Stimulated activated memory B cell treated with anti-CD40 and anti-IgM and Interleukin-4, amounts not matched to agents 10 μg/mL and 1 μg/mL and 100 μg/mL, for 72 hours (primary cell): ENCODE data around the gene RNF168.
"Not testable (repeated sequence)": the region's sequence is repeated elsewhere in the genome, so short reads cannot be mapped to it uniquely, and the experiment has no call there.

Source experiments
- ATAC-seq: fragments of 150-1000 bp; cut with Tn5 transposase; 2 replicates; pipeline ENCODE4 v1.10.0; 2021
- H3K27ac Mint-ChIP-seq: one replicate; pipeline ENCODE4 v1.8.0; 2022; ENCODE audit warnings: mild to moderate bottlenecking, mixed read lengths
- H3K27me3 Mint-ChIP-seq: one replicate; pipeline ENCODE4 v1.8.0; 2022; ENCODE audit warnings: mixed read lengths
- H3K36me3 Mint-ChIP-seq: one replicate; pipeline ENCODE4 v1.8.0; 2022; ENCODE audit warnings: mixed read lengths
- H3K4me1 Mint-ChIP-seq: one replicate; pipeline ENCODE4 v1.8.0; 2022; ENCODE audit warnings: mixed read lengths
- H3K4me3 Mint-ChIP-seq: one replicate; pipeline ENCODE4 v1.8.0; 2022; ENCODE audit warnings: mild to moderate bottlenecking, moderate library complexity, mixed read lengths
- H3K9me3 Mint-ChIP-seq: one replicate; pipeline ENCODE4 v1.8.0; 2022; ENCODE audit warnings: mixed read lengths

The RNF168 gene, protein sequence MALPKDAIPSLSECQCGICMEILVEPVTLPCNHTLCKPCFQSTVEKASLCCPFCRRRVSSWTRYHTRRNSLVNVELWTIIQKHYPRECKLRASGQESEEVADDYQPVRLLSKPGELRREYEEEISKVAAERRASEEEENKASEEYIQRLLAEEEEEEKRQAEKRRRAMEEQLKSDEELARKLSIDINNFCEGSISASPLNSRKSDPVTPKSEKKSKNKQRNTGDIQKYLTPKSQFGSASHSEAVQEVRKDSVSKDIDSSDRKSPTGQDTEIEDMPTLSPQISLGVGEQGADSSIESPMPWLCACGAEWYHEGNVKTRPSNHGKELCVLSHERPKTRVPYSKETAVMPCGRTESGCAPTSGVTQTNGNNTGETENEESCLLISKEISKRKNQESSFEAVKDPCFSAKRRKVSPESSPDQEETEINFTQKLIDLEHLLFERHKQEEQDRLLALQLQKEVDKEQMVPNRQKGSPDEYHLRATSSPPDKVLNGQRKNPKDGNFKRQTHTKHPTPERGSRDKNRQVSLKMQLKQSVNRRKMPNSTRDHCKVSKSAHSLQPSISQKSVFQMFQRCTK

GRCh38 chr3:196503196-196504076, at the start of gene RNF168:
Gene RNF168 (minus strand): TSS chr3:196503768. CDS start chr3:196503173, 595 bp downstream.
- H3K9me3 Mint-ChIP-seq: peaks cover 6% of the 10 kb centered on the region
- H3K27me3 Mint-ChIP-seq: no peaks in the 10 kb centered on the region
- peaks cover 37% of the 10 kb centered on the region for H3K4me1 Mint-ChIP-seq

GRCh38 chr3:196552253-196552652, 48.7 kb upstream of the RNF168 start:
- Mint-ChIP-seq H3K9me3 (peaks cover 8% of the 10 kb centered on the region), H3K27me3 (no peaks in the 10 kb centered on the region), H3K4me3 (no peak overlapping the region), H3K27ac (no peak overlapping the region), H3K36me3 (peaks cover 13% of the 10 kb centered on the region), H3K4me1 (peaks cover 24% of the 10 kb centered on the region)
- no peak for ATAC-seq

More at GRCh38 chr3:196503196-196504076, at the start of gene RNF168:
- H3K4me3 Mint-ChIP-seq: peak within 1 kb of the TSS; percentile 96
- H3K36me3 Mint-ChIP-seq: peaks cover 29% of the 10 kb centered on the region
- H3K27ac Mint-ChIP-seq: peak within 1 kb of the TSS; percentile 96
- ATAC-seq: peak; percentile 94

- H3K27ac Mint-ChIP-seq, H3K4me3 Mint-ChIP-seq, H3K9me3 Mint-ChIP-seq, ATAC-seq, H3K36me3 Mint-ChIP-seq, H3K27me3 Mint-ChIP-seq: not testable (repeated sequence)
- H3K4me1 Mint-ChIP-seq: peaks cover 13% of the 10 kb centered on the region
Measured at GRCh38 chr3:196550172-196550571, 46.6 kb upstream of the RNF168 start.

DNA sequence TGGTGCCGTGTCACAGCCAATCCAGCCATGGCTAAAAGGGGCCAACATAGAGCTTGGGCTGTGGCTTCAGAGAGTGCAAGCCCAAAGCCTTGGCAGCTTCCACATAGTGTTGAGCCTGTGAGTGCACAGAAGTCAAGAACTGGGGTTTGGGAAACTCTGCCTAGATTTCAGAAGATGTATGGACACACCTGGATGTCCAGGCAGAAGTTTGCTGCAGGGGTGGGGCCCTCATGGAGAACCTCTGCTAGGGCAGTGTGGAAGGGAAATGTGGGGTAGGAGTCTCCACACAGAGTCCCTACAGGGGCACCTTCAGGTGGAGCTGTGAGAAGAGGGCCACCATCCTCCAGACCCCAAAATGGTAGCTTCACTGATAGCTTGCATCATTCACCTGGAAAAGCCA, 45.7 kb upstream of the RNF168 start:
- H3K27me3 Mint-ChIP-seq, H3K4me3 Mint-ChIP-seq, H3K4me1 Mint-ChIP-seq, H3K27ac Mint-ChIP-seq, H3K36me3 Mint-ChIP-seq, ATAC-seq, H3K9me3 Mint-ChIP-seq: not testable (repeated sequence)

DNA sequence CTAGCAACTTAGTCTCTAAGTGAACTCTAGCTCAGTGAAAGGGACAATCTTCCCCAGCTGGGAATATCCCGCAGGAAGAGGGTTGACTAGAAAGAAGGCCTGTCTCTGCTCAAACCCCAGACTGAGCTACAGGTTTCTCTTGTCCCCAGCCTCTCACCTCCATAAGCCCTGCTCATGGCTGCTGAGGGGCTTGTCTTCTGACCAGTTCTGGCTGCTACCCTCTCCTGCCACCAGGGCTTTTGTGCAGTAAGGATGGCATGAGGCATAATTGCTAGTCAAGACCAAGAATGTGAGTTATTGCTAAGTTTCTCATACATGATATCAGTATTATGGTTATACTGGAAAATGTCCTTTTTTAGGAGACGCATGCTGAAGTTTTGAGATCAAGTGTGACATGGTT, 43.5 kb upstream of the RNF168 start:
- H3K36me3 Mint-ChIP-seq: peaks cover 4% of the 10 kb centered on the region
- no peak overlapping the region for H3K27ac Mint-ChIP-seq
- H3K27me3 Mint-ChIP-seq: no peaks in the 10 kb centered on the region
- H3K4me3 Mint-ChIP-seq: no peak overlapping the region
- no peaks in the 10 kb centered on the region for H3K4me1 Mint-ChIP-seq
- no peak for ATAC-seq
- H3K9me3 Mint-ChIP-seq: peaks cover 9% of the 10 kb centered on the region

- H3K27me3 Mint-ChIP-seq: no peaks in the 10 kb centered on the region
- H3K4me3 Mint-ChIP-seq: no peak overlapping the region
- peaks cover 4% of the 10 kb centered on the region for H3K36me3 Mint-ChIP-seq
- no peak overlapping the region for H3K27ac Mint-ChIP-seq
- H3K9me3 Mint-ChIP-seq: peaks cover 9% of the 10 kb centered on the region
- no peaks in the 10 kb centered on the region for H3K4me1 Mint-ChIP-seq
- no peak for ATAC-seq
Measured at GRCh38 chr3:196546537-196546936, 43.0 kb upstream of the RNF168 start.

- Mint-ChIP-seq H3K27me3 (no peaks in the 10 kb centered on the region), H3K27ac (no peak overlapping the region), H3K36me3 (peaks cover 4% of the 10 kb centered on the region), H3K9me3 (peaks cover 7% of the 10 kb centered on the region), H3K4me1 (no peaks in the 10 kb centered on the region), H3K4me3 (no peak overlapping the region)
- ATAC-seq: no peak
Measured at GRCh38 chr3:196544491-196544992, 41.0 kb upstream of the RNF168 start.

GRCh38 chr3:196541684-196542445, 38.3 kb upstream of the RNF168 start:
- Mint-ChIP-seq H3K9me3 (no peaks in the 10 kb centered on the region), H3K4me1 (no peaks in the 10 kb centered on the region)

DNA sequence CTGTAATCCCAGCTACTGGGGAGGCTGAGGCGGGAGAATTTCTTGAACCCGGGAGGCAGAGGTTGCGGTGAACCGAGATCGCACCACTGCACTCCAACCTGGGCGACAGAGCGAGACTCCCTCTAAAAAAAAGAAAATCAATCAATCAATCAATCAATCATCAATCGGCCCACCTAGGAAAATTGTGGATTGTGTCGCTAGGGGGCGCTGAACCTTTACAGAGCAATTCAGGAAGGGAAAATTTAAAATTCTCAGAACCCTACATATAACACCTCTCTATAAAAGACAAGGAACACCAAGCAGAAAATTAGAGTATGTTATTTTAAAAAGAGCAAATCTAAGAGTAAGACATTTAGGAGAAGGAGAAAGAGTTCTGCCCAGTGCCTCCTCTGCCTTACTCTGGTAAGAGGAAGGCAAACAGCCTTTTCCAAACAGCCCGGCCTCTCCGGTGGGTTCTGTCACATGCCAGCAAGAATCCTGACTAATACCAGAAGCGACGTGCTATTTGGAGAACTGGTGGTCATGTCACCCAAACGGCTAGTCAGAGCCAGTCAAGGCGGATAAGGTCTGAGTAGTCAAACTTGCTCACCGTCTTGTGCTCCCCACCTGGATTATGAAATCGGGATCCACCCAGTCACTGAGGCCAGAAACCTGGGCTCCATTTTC, 33.9 kb upstream of the RNF168 start:
- no peaks in the 10 kb centered on the region for H3K36me3 Mint-ChIP-seq
- H3K27me3 Mint-ChIP-seq: no peaks in the 10 kb centered on the region
- H3K9me3 Mint-ChIP-seq: no peaks in the 10 kb centered on the region
- no peak overlapping the region for H3K4me3 Mint-ChIP-seq
- no peak for ATAC-seq
- H3K4me1 Mint-ChIP-seq: no peaks in the 10 kb centered on the region
- H3K27ac Mint-ChIP-seq: no peak overlapping the region

More at GRCh38 chr3:196541684-196542445, 38.3 kb upstream of the RNF168 start:
- Mint-ChIP-seq H3K27me3 (no peaks in the 10 kb centered on the region), H3K36me3 (no peaks in the 10 kb centered on the region), H3K27ac (no peak overlapping the region), H3K4me3 (no peak overlapping the region)
- ATAC-seq: no peak

- peaks cover 2% of the 10 kb centered on the region for H3K4me1 Mint-ChIP-seq
- peaks cover 6% of the 10 kb centered on the region for H3K9me3 Mint-ChIP-seq
- ATAC-seq: no peak
- H3K36me3 Mint-ChIP-seq: peaks cover 8% of the 10 kb centered on the region
- no peaks in the 10 kb centered on the region for H3K27me3 Mint-ChIP-seq
- no peak overlapping the region for H3K27ac Mint-ChIP-seq
- no peak overlapping the region for H3K4me3 Mint-ChIP-seq
Measured at GRCh38 chr3:196533260-196533681, 29.7 kb upstream of the RNF168 start.

DNA sequence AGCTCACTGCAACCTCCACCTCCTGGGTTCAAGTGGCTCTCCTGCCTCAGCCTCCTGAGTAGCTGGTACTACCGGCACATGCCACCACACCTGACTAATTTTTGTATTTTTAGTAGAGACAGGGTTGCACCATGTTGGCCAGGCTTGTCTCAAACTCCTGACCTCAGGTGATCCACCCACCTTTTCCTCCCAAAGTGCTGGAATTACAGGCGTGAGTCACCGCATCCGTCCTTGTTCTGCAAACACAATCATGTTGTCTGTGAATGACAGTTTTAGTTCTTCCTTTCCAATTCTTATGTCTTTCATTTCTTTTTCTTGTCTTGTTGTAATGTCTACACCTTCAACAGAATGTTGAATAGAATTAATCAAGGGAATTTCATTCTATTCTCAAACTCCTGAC, 27.9 kb upstream of the RNF168 start:
- H3K9me3 Mint-ChIP-seq: peaks cover 6% of the 10 kb centered on the region
- no peak overlapping the region for H3K27ac Mint-ChIP-seq
- H3K27me3 Mint-ChIP-seq: no peaks in the 10 kb centered on the region
- H3K36me3 Mint-ChIP-seq: peaks cover 8% of the 10 kb centered on the region
- ATAC-seq: no peak
- H3K4me3 Mint-ChIP-seq: no peak overlapping the region
- peaks cover 14% of the 10 kb centered on the region for H3K4me1 Mint-ChIP-seq

GRCh38 chr3:196528639-196529233, 25.2 kb upstream of the RNF168 start:
- Mint-ChIP-seq H3K36me3 (peaks cover 8% of the 10 kb centered on the region), H3K27ac (peak overlapping the region; percentile 86), H3K27me3 (no peaks in the 10 kb centered on the region), H3K4me3 (peak overlapping the region; percentile 73), H3K9me3 (peaks cover 6% of the 10 kb centered on the region), H3K4me1 (peaks cover 14% of the 10 kb centered on the region)
- ATAC-seq: peak; percentile 96

GRCh38 chr3:196525141-196525540, 21.6 kb upstream of the RNF168 start:
- Mint-ChIP-seq H3K4me1 (peaks cover 14% of the 10 kb centered on the region), H3K27me3 (no peaks in the 10 kb centered on the region), H3K4me3 (no peak overlapping the region), H3K36me3 (peaks cover 7% of the 10 kb centered on the region), H3K9me3 (peaks cover 20% of the 10 kb centered on the region), H3K27ac (no peak overlapping the region)
- ATAC-seq: no peak

DNA sequence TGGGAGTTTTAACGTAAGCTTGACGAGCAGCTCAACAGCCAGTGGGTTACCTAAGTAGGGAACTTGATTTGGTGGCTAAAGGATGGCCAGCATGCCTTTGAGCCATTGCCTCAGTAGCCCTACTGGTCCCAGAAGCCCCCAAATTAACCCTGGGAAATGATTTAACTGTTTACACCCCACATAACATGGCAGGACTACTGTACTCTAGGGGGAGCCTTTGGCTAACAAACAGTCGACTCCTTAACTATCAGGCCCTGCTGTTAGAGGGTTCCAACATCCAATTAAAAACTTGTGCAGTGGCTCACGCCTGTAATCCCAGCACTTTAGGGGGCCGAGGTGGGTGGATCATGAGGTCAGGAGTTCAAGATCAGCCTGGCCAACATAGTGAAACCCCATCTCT, 21.0 kb upstream of the RNF168 start:
- Mint-ChIP-seq H3K36me3 (peaks cover 7% of the 10 kb centered on the region), H3K4me1 (peaks cover 14% of the 10 kb centered on the region), H3K9me3 (peaks cover 24% of the 10 kb centered on the region), H3K27me3 (no peaks in the 10 kb centered on the region), H3K27ac (no peak overlapping the region), H3K4me3 (no peak overlapping the region)
- no peak for ATAC-seq
